PC-3 (cell line): ENCODE data around the gene OR51E1.

ENCODE experiments used
- EZH2 ChIP-seq: fragments of 300-600 bp; sonication (generic); IDR thresholded peaks from one replicate; pipeline ENCODE4 v1.6.1; 2017; ENCODE audit warnings: antibody characterized with exemption, mild to moderate bottlenecking, low read length; ENCODE audit not compliant: unreplicated experiment
- EZH2phosphoT487 ChIP-seq: fragments of 300-600 bp; sonication (generic); IDR thresholded peaks from 2 replicates; pipeline ENCODE4 v1.6.1; 2018; ENCODE audit warnings: mild to moderate bottlenecking, antibody characterized with exemption, low read length, borderline replicate concordance
- TF ChIP-seq, protein P1 (sequence below): fragments of 300-600 bp; sonication (generic); conservative IDR thresholded peaks from 2 replicates; pipeline ENCODE4 v1.5.1; 2017; ENCODE audit warnings: antibody characterized with exemption, low read depth, mild to moderate bottlenecking, low read length

- TF ChIP-seq, protein P1, sequence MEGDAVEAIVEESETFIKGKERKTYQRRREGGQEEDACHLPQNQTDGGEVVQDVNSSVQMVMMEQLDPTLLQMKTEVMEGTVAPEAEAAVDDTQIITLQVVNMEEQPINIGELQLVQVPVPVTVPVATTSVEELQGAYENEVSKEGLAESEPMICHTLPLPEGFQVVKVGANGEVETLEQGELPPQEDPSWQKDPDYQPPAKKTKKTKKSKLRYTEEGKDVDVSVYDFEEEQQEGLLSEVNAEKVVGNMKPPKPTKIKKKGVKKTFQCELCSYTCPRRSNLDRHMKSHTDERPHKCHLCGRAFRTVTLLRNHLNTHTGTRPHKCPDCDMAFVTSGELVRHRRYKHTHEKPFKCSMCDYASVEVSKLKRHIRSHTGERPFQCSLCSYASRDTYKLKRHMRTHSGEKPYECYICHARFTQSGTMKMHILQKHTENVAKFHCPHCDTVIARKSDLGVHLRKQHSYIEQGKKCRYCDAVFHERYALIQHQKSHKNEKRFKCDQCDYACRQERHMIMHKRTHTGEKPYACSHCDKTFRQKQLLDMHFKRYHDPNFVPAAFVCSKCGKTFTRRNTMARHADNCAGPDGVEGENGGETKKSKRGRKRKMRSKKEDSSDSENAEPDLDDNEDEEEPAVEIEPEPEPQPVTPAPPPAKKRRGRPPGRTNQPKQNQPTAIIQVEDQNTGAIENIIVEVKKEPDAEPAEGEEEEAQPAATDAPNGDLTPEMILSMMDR: no peak
- TF ChIP-seq EZH2 (no peak), EZH2phosphoT487 (no peak)
Measured at GRCh38 chr11:4664183-4664582, 20.4 kb downstream of the OR51E1 start.
